Tibial artery (tissue), 4 donors: ENCODE results near the gene CXCL5.
"Not testable (repeated sequence)": the region's sequence is repeated elsewhere in the genome, so short reads cannot be mapped to it uniquely, and the experiment has no call there.

Experiments used
- DNase-seq, 2 donors: peaks; one replicate each; pipeline ENCODE4 v3.0.0-alpha.2; 2019
- H3K27ac ChIP-seq, 2 donors: fragments of 200-600 bp; sonication (generic) in 1 of 2; 1 replicate in 1 of 2; 2 replicates in 1 of 2; pipeline ENCODE4 v1.5.1; 2018 to 2019; ENCODE audit warnings: mild to moderate bottlenecking in 1 of 2
- H3K27me3 ChIP-seq, 2 donors: fragments of 200-600 bp; sonication (generic) in 1 of 2; one replicate each; pipeline versions ENCODE4 v1.5.1 to v1.6.0; 2016 to 2019
- H3K36me3 ChIP-seq, 3 donors: fragments of 200-600 bp; sonication (generic) in 2 of 3; one replicate each; pipeline ENCODE4 v1.5.1; 2016 to 2019; ENCODE audit warnings: mild to moderate bottlenecking in 2 of 3
- H3K4me1 ChIP-seq, 4 donors: fragments of 200-600 bp; sonication (generic) in 2 of 4; 1 replicate in 3 of 4; 2 replicates in 1 of 4; pipeline ENCODE4 v1.5.1; 2016 to 2019
- H3K4me3 ChIP-seq, 2 donors: fragments of 200-600 bp; sonication (generic) in 1 of 2; 1 replicate in 1 of 2; 2 replicates in 1 of 2; pipeline ENCODE4 v1.5.1; 2018 to 2019; ENCODE audit warnings: mild to moderate bottlenecking in 2 of 2
- H3K9me3 ChIP-seq, 3 donors: fragments of 200-600 bp; sonication (generic) in 1 of 3; one replicate each; pipeline ENCODE4 v1.5.1; 2016 to 2019
- CTCF ChIP-seq, 2 experiments: fragments of 200-600 bp in 1 of 2; fragments of 450-650 bp in 1 of 2; IDR thresholded peaks; one replicate each; pipeline ENCODE4 v1.5.1; 2017 to 2019; ENCODE audit warnings: antibody characterized with exemption in 2 of 2, mild to moderate bottlenecking in 1 of 2, moderate library complexity in 1 of 2
- intact Hi-C: fragments of 100-400 bp; cut with DNase I; formaldehyde crosslinking; loops from one replicate; pipeline ENCODE4 v1.15.0; 2023; ENCODE audit warnings: low total_unique reads

Gene CXCL5

GRCh38 chr4:73970011-73970410 lies 28.5 kb downstream of the CXCL5 start:
- intact Hi-C loops, result no loop called here
- H3K27ac ChIP-seq, result no peak overlapping the region
- peaks cover 0 to 20% (median 16%) of the 10 kb centered on the region in 3 donors for H3K9me3 ChIP-seq
- no peak overlapping the region for H3K4me3 ChIP-seq
- H3K36me3 ChIP-seq, result no peaks in the 10 kb centered on the region
- no peak for DNase-seq
- no peak for TF ChIP-seq CTCF (IDR thresholded peaks at IDR 0.05)
- H3K27me3 ChIP-seq, result no peaks in the 10 kb centered on the region
- H3K4me1 ChIP-seq, result no peaks in the 10 kb centered on the region

- no peaks in the 10 kb centered on the region for H3K4me1 ChIP-seq
- intact Hi-C loops, result no loop called here
- H3K9me3 ChIP-seq, result peaks cover 0 to 18% (median 6%) of the 10 kb centered on the region in 3 donors
- no peak for TF ChIP-seq CTCF (IDR thresholded peaks at IDR 0.05)
- no peaks in the 10 kb centered on the region for H3K36me3 ChIP-seq
- no peaks in the 10 kb centered on the region for H3K27me3 ChIP-seq
- H3K4me3 ChIP-seq, result no peak overlapping the region
- no peak for DNase-seq
- no peak overlapping the region for H3K27ac ChIP-seq
These were observed 30.6 kb downstream of the CXCL5 start for GRCh38 chr4:73967866-73968265.

- Histone ChIP-seq H3K4me1 (no peaks in the 10 kb centered on the region), H3K36me3 (no peaks in the 10 kb centered on the region), H3K27ac (no peak overlapping the region), H3K4me3 (no peak overlapping the region), H3K9me3 (peaks cover 0 to 5% (median 0%) of the 10 kb centered on the region in 3 donors), H3K27me3 (no peaks in the 10 kb centered on the region)
- intact Hi-C loops, result no loop called here
- DNase-seq, result no peak
- TF ChIP-seq CTCF (IDR thresholded peaks at IDR 0.05), result no peak
These were observed 33.4 kb downstream of the CXCL5 start for GRCh38 chr4:73964862-73965611.

- no peaks in the 10 kb centered on the region for H3K27me3 ChIP-seq
- no peaks in the 10 kb centered on the region for H3K36me3 ChIP-seq
- no peak overlapping the region for H3K4me3 ChIP-seq
- no peak overlapping the region for H3K27ac ChIP-seq
- no peak for TF ChIP-seq CTCF (IDR thresholded peaks at IDR 0.05)
- H3K4me1 ChIP-seq, result no peaks in the 10 kb centered on the region
- no peak for DNase-seq
- intact Hi-C loops, result no loop called here
- H3K9me3 ChIP-seq, result peaks cover 0 to 10% (median 5%) of the 10 kb centered on the region in 3 donors
These were observed 35.8 kb downstream of the CXCL5 start for GRCh38 chr4:73962724-73963123.

- H3K36me3 ChIP-seq, H3K27me3 ChIP-seq, H3K9me3 ChIP-seq, H3K4me3 ChIP-seq, H3K4me1 ChIP-seq, intact Hi-C loops, DNase-seq, H3K27ac ChIP-seq: not testable (repeated sequence)
These were observed 39.4 kb downstream of the CXCL5 start for GRCh38 chr4:73959041-73959440.

- Histone ChIP-seq H3K9me3 (no peaks in the 10 kb centered on the region), H3K36me3 (no peaks in the 10 kb centered on the region), H3K27ac (no peak overlapping the region), H3K4me3 (no peak overlapping the region), H3K27me3 (no peaks in the 10 kb centered on the region), H3K4me1 (peaks cover 0 to 5% (median 0%) of the 10 kb centered on the region in 4 donors)
- intact Hi-C loops, result no loop called here
- TF ChIP-seq CTCF (IDR thresholded peaks at IDR 0.05), result no peak
- DNase-seq, result no peak
These were observed 46.1 kb downstream of the CXCL5 start for GRCh38 chr4:73952352-73952751.

GRCh38 chr4:73950376-73950920 lies 48.0 kb downstream of the CXCL5 start:
- H3K36me3 ChIP-seq, H3K27me3 ChIP-seq, H3K9me3 ChIP-seq, DNase-seq, H3K4me3 ChIP-seq, intact Hi-C loops, H3K27ac ChIP-seq, H3K4me1 ChIP-seq: not testable (repeated sequence)
